GM19463 (cell line): Measurements from ENCODE around the gene DHRS7B.
"Not testable (repeated sequence)": the region's sequence is repeated elsewhere in the genome, so short reads cannot be mapped to it uniquely, and the experiment has no call there.

Experiments
- ATAC-seq: cut with Tn5 transposase; IDR thresholded peaks from one replicate; pipeline ENCODE4 v1.9.1; 2021; ENCODE audit warnings: mild to moderate bottlenecking, moderate library complexity; ENCODE audit not compliant: unreplicated experiment

The DHRS7B gene

GRCh38 chr17:21176773-21177395 lies 50.1 kb downstream of the DHRS7B start:
- ATAC-seq: no peak

- ATAC-seq: no peak
Measured at GRCh38 chr17:21177401-21177800, 50.6 kb downstream of the DHRS7B start.

- no peak for ATAC-seq
Measured at GRCh38 chr17:21177854-21178600, 51.3 kb downstream of the DHRS7B start.

- no peak for ATAC-seq
Measured at GRCh38 chr17:21183468-21183867, 56.7 kb downstream of the DHRS7B start.

- ATAC-seq: no peak
Measured at GRCh38 chr17:21184570-21184969, 57.8 kb downstream of the DHRS7B start.

- no peak for ATAC-seq
Measured at GRCh38 chr17:21185061-21185460, 58.3 kb downstream of the DHRS7B start.

GRCh38 chr17:21186399-21187187 lies 59.8 kb downstream of the DHRS7B start:
- no peak for ATAC-seq

GRCh38 chr17:21189361-21189760 lies 62.6 kb downstream of the DHRS7B start:
- ATAC-seq: no peak

- ATAC-seq: no peak
Measured at GRCh38 chr17:21190078-21190477, 63.3 kb downstream of the DHRS7B start.

- ATAC-seq: no peak
Measured at GRCh38 chr17:21191698-21192097, 64.9 kb downstream of the DHRS7B start.

- ATAC-seq: not testable (repeated sequence)
Measured at GRCh38 chr17:21192414-21192813, 65.7 kb downstream of the DHRS7B start.

- ATAC-seq: no peak
Measured at GRCh38 chr17:21193031-21193430, 66.3 kb downstream of the DHRS7B start.

GRCh38 chr17:21194226-21194625 lies 67.5 kb downstream of the DHRS7B start:
- ATAC-seq: no peak

- no peak for ATAC-seq
Measured at GRCh38 chr17:21194703-21195102, 67.9 kb downstream of the DHRS7B start.

- no peak for ATAC-seq
Measured at GRCh38 chr17:21196126-21196525, 69.4 kb downstream of the DHRS7B start.

- no peak for ATAC-seq
Measured at GRCh38 chr17:21198411-21198810, 71.6 kb downstream of the DHRS7B start.

GRCh38 chr17:21199311-21199710 lies 72.5 kb downstream of the DHRS7B start:
- ATAC-seq: no peak

GRCh38 chr17:21199856-21200255 lies 73.1 kb downstream of the DHRS7B start:
- ATAC-seq: no peak

GRCh38 chr17:21200590-21201297 lies 74.0 kb downstream of the DHRS7B start:
- ATAC-seq: no peak

- ATAC-seq: no peak
Measured at GRCh38 chr17:21201298-21201595, 74.5 kb downstream of the DHRS7B start.

- no peak for ATAC-seq
Measured at GRCh38 chr17:21201874-21202273, 75.1 kb downstream of the DHRS7B start.
